Measurements from ENCODE around the gene PTPRT.

Gene PTPRT

DNA sequence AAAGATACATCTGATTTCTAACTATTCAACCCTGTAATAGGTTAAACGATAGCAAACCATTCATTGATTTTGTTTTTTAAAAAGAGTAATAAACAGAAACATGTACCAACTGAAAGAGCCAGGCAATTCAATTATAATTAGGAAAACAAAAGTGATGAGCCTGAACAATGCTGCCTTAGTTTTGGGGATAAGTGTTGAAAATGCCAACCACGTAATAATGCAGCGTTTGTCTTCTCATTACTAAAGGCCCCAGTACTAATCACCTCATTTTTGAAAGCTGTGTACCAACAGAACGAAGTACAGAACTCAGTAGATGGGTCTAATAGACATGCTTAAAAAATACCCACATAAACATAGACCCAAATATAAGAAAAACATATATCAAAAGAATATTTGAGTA lies 907.9 kb downstream of the PTPRT start:
- H3K36me3 Mint-ChIP-seq (ENCODE audit: low read depth) = no peaks in the 10 kb centered on the region
- TF ChIP-seq, protein P1, sequence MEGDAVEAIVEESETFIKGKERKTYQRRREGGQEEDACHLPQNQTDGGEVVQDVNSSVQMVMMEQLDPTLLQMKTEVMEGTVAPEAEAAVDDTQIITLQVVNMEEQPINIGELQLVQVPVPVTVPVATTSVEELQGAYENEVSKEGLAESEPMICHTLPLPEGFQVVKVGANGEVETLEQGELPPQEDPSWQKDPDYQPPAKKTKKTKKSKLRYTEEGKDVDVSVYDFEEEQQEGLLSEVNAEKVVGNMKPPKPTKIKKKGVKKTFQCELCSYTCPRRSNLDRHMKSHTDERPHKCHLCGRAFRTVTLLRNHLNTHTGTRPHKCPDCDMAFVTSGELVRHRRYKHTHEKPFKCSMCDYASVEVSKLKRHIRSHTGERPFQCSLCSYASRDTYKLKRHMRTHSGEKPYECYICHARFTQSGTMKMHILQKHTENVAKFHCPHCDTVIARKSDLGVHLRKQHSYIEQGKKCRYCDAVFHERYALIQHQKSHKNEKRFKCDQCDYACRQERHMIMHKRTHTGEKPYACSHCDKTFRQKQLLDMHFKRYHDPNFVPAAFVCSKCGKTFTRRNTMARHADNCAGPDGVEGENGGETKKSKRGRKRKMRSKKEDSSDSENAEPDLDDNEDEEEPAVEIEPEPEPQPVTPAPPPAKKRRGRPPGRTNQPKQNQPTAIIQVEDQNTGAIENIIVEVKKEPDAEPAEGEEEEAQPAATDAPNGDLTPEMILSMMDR (IDR thresholded peaks at IDR 0.05) = no peak
- H3K4me1 Mint-ChIP-seq = no peaks in the 10 kb centered on the region
- H3K27me3 Mint-ChIP-seq (ENCODE audit: low read depth, poor library complexity) = peaks cover 9% of the 10 kb centered on the region
- no peak overlapping the region for H3K4me3 Mint-ChIP-seq
- no peak for DNase-seq
- H3K27ac Mint-ChIP-seq = no peak overlapping the region
- H3K9me3 Mint-ChIP-seq = peaks cover 15% of the 10 kb centered on the region

DNA sequence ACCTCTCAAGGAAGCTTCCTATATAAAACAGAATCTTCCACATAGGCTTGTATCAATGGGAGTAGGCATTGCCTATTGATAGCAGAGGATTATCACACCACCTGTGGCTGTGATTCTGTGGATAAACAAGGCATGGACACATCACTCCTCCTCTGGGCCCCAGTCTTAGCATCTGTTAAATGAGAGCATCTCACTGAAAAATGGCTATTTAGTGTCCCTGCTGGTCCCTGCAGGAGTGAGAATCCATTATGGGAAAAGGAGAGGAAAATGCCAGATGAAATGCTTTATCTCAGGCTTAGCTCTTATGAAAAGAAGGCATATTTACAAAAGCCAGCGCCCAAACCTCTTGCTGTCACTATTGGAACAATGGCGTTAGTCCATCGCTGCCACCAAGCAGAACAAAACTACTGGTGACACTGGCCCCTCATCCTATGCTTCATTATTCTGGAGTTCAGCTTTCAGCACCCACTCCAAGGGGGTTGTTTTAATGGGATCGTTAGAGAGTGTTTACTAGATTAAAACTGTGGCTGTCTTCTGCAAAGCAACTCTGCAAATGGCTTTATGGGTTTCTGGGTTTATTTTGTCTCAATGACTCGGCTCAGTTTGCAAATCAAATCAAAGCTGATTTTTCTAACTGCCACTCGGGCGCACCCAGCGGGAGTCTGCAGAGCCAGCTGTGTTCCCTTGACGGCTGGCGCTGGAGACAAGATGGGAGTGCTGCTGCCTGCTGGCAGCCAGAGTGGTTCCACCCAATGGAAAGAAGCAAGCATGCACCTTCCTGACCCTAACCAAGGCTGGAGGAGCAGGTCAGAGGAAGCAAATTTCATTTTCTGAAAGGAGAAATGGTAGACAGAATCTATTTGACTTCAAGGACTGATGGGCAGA lies 912.7 kb downstream of the PTPRT start:
- Mint-ChIP-seq H3K9me3 (no peaks in the 10 kb centered on the region), H3K36me3 (ENCODE audit: low read depth) (no peaks in the 10 kb centered on the region), H3K4me1 (no peaks in the 10 kb centered on the region), H3K27me3 (ENCODE audit: low read depth, poor library complexity) (peaks cover 9% of the 10 kb centered on the region), H3K4me3 (no peak overlapping the region), H3K27ac (no peak overlapping the region)
- TF ChIP-seq, protein P1 (IDR thresholded peaks at IDR 0.05) = no peak
- no peak for DNase-seq

DNA sequence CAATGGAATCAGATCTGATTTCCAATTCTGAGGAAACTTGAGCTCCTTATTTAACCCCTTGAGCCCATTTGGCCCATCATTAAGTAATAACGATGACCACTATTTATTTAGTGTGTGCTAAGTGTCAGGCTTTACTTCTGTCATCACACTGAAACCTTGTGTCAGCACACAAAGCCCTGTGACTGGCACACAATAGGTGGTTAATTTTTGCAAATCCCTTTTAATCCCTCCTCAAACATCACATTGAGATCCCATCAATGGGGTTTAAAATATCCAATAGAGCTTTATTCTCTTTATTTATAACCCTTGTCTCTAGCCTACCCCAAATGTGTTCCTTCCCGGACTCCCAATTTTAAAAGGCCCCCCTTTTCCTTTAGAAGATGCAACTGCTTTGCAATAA lies 914.7 kb downstream of the PTPRT start:
- Mint-ChIP-seq H3K9me3 (no peaks in the 10 kb centered on the region), H3K36me3 (ENCODE audit: low read depth) (no peaks in the 10 kb centered on the region), H3K4me1 (no peaks in the 10 kb centered on the region), H3K4me3 (no peak overlapping the region), H3K27ac (no peak overlapping the region), H3K27me3 (ENCODE audit: low read depth, poor library complexity) (peaks cover 5% of the 10 kb centered on the region)
- TF ChIP-seq, protein P1 (IDR thresholded peaks at IDR 0.05) = no peak
- no peak for DNase-seq

DNA sequence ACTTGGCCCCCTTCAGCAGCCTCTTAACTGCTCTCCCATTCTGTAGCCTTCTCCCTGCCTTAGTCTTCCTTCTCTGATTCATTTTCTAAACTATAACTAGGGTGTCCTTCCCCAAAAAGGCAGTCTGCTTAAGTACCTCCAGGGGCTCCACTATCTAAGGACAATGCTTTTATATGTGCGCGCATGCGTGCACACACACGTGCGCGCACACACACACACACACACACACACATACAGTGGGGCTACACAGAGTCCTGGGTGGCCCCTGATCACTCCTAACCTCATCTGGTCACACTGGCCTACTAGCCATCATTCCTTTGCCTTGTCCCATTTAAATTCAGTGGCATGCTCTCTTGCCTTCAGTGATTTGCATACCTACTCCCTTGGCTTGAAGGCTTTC lies 917.2 kb downstream of the PTPRT start:
- Mint-ChIP-seq H3K27me3 (ENCODE audit: low read depth, poor library complexity) (peaks cover 7% of the 10 kb centered on the region), H3K27ac (no peak overlapping the region), H3K4me3 (no peak overlapping the region), H3K4me1 (no peaks in the 10 kb centered on the region), H3K9me3 (no peaks in the 10 kb centered on the region), H3K36me3 (ENCODE audit: low read depth) (no peaks in the 10 kb centered on the region)
- no peak for DNase-seq
- TF ChIP-seq, protein P1 (IDR thresholded peaks at IDR 0.05) = no peak

DNA sequence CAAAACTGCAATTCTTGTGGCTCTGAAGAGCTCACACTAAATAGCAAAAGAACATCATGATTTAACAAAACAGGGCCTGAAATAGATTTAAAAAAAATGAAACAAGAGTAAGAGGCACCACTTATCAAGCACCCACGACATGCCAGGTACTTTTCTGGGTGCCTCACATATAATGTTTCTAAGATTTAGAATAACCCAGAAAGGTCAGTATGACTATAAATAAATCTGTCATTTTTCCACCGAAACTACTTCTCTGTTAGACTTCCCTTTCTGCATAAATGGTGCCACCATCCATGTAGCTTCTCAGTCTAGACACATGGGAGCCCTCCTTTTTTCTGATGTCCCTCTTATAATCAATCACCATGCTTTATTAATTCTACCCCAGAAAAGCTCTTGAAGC lies 919.2 kb downstream of the PTPRT start:
- H3K4me3 Mint-ChIP-seq = no peak overlapping the region
- H3K9me3 Mint-ChIP-seq = no peaks in the 10 kb centered on the region
- H3K4me1 Mint-ChIP-seq = no peaks in the 10 kb centered on the region
- DNase-seq = no peak
- no peaks in the 10 kb centered on the region for H3K36me3 Mint-ChIP-seq (ENCODE audit: low read depth)
- TF ChIP-seq, protein P1 (IDR thresholded peaks at IDR 0.05) = no peak
- peaks cover 2% of the 10 kb centered on the region for H3K27me3 Mint-ChIP-seq (ENCODE audit: low read depth, poor library complexity)
- H3K27ac Mint-ChIP-seq = no peak overlapping the region

All from nephron progenitor cell (in vitro differentiated cells).